Measurements from ENCODE around the gene APCDD1.

Gene APCDD1

GRCh38 chr18:10418836-10419235 is 35.6 kb upstream of the APCDD1 start:
- Histone ChIP-seq H3K9ac (ENCODE audit: low read length) (no peak overlapping the region), H3K4me3 (ENCODE audit: low read length) (no peak overlapping the region), H3F3A (ENCODE audit: insufficient read depth, low read length) (no peaks in the 10 kb centered on the region), H3K9me3 (replicated peaks; ENCODE audit: insufficient read depth, low read length) (no peaks in the 10 kb centered on the region), H3K27me3 (replicated peaks; ENCODE audit: insufficient read depth, low read length) (no peaks in the 10 kb centered on the region), H4K20me1 (ENCODE audit: insufficient read depth, low read length) (no peaks in the 10 kb centered on the region), H3K27ac (ENCODE audit: low read length) (no peak overlapping the region), H3K4me2 (ENCODE audit: low read depth, low read length) (no peak overlapping the region), H3K9me2 (replicated peaks; ENCODE audit: insufficient read depth, low read length) (no peaks in the 10 kb centered on the region), H3K36me3 (replicated peaks; ENCODE audit: insufficient read depth, low read length) (no peaks in the 10 kb centered on the region), H3K79me2 (ENCODE audit: low read length) (no peaks in the 10 kb centered on the region), H3K4me1 (ENCODE audit: low read length) (no peaks in the 10 kb centered on the region), H2AFZ (ENCODE audit: low read length) (no peak overlapping the region)
- TF ChIP-seq EZH2phosphoT487 (IDR thresholded peaks at IDR 0.05; ENCODE audit: low read length), result no peak
- TF ChIP-seq EZH2 (optimal IDR thresholded peaks at IDR 0.05; ENCODE audit: low read depth, low read length), result no peak
- no peak for TF ChIP-seq CTCF (IDR thresholded peaks at IDR 0.05; ENCODE audit: low read length)
- no peak for DNase-seq

- no peak overlapping the region for H3K4me2 ChIP-seq (ENCODE audit: low read depth, low read length)
- H3K4me3 ChIP-seq (ENCODE audit: low read length), result no peak overlapping the region
- no peaks in the 10 kb centered on the region for H3K9me3 ChIP-seq (replicated peaks; ENCODE audit: insufficient read depth, low read length)
- H4K20me1 ChIP-seq (ENCODE audit: insufficient read depth, low read length), result no peaks in the 10 kb centered on the region
- no peak for DNase-seq
- no peak for TF ChIP-seq EZH2 (optimal IDR thresholded peaks at IDR 0.05; ENCODE audit: low read depth, low read length)
- TF ChIP-seq CTCF (IDR thresholded peaks at IDR 0.05; ENCODE audit: low read length), result no peak
- no peak for TF ChIP-seq EZH2phosphoT487 (IDR thresholded peaks at IDR 0.05; ENCODE audit: low read length)
- no peaks in the 10 kb centered on the region for H3K27me3 ChIP-seq (replicated peaks; ENCODE audit: insufficient read depth, low read length)
- no peaks in the 10 kb centered on the region for H3F3A ChIP-seq (ENCODE audit: insufficient read depth, low read length)
- H3K36me3 ChIP-seq (replicated peaks; ENCODE audit: insufficient read depth, low read length), result no peaks in the 10 kb centered on the region
- no peak overlapping the region for H3K27ac ChIP-seq (ENCODE audit: low read length)
- no peaks in the 10 kb centered on the region for H3K4me1 ChIP-seq (ENCODE audit: low read length)
- H2AFZ ChIP-seq (ENCODE audit: low read length), result no peak overlapping the region
- H3K79me2 ChIP-seq (ENCODE audit: low read length), result no peaks in the 10 kb centered on the region
- H3K9ac ChIP-seq (ENCODE audit: low read length), result no peak overlapping the region
- H3K9me2 ChIP-seq (replicated peaks; ENCODE audit: insufficient read depth, low read length), result no peaks in the 10 kb centered on the region
Observed at GRCh38 chr18:10419420-10420103, 34.9 kb upstream of the APCDD1 start.

GRCh38 chr18:10420561-10421352 is 33.7 kb upstream of the APCDD1 start:
- Histone ChIP-seq H3K9ac (ENCODE audit: low read length) (no peak overlapping the region), H3K9me3 (replicated peaks; ENCODE audit: insufficient read depth, low read length) (no peaks in the 10 kb centered on the region), H2AFZ (ENCODE audit: low read length) (no peak overlapping the region), H3K4me1 (ENCODE audit: low read length) (no peaks in the 10 kb centered on the region), H3K36me3 (replicated peaks; ENCODE audit: insufficient read depth, low read length) (no peaks in the 10 kb centered on the region), H3K4me2 (ENCODE audit: low read depth, low read length) (no peak overlapping the region), H4K20me1 (ENCODE audit: insufficient read depth, low read length) (no peaks in the 10 kb centered on the region), H3K4me3 (ENCODE audit: low read length) (no peak overlapping the region), H3K9me2 (replicated peaks; ENCODE audit: insufficient read depth, low read length) (no peaks in the 10 kb centered on the region), H3K27ac (ENCODE audit: low read length) (no peak overlapping the region), H3K27me3 (replicated peaks; ENCODE audit: insufficient read depth, low read length) (no peaks in the 10 kb centered on the region), H3K79me2 (ENCODE audit: low read length) (no peaks in the 10 kb centered on the region), H3F3A (ENCODE audit: insufficient read depth, low read length) (no peaks in the 10 kb centered on the region)
- TF ChIP-seq CTCF (IDR thresholded peaks at IDR 0.05; ENCODE audit: low read length), result no peak
- TF ChIP-seq EZH2phosphoT487 (IDR thresholded peaks at IDR 0.05; ENCODE audit: low read length), result no peak
- TF ChIP-seq EZH2 (optimal IDR thresholded peaks at IDR 0.05; ENCODE audit: low read depth, low read length), result no peak
- no peak for DNase-seq
